Mucosa of gallbladder (tissue), 1 donor: ENCODE measurements around the gene A4GNT. TPM values are rescaled to one million over a fixed set of nuclear protein-coding genes. Genes with fewer than 3 reads are reported as not detected.
A peak's percentile ranks its signal among the peaks of the same experiment; 100 is the strongest.
"Not testable (repeated sequence)": the region's sequence is repeated elsewhere in the genome, so short reads cannot be mapped to it uniquely, and the experiment has no call there.

ENCODE experiments used
- DNase-seq: peaks from one replicate; pipeline ENCODE4 v3.0.0-alpha.2; 2020; ENCODE audit warnings: low spot score
- total RNA-seq: library from RNA; stranded (reverse); gene quantifications from one replicate; pipeline ENCODE4 v1.2.1, GENCODE V29; 2021
- donor health status: DM: no; HTN: no; CAD: no.

The A4GNT gene
- total RNA-seq, 1 donor from 2014 or later = not detected

DNA sequence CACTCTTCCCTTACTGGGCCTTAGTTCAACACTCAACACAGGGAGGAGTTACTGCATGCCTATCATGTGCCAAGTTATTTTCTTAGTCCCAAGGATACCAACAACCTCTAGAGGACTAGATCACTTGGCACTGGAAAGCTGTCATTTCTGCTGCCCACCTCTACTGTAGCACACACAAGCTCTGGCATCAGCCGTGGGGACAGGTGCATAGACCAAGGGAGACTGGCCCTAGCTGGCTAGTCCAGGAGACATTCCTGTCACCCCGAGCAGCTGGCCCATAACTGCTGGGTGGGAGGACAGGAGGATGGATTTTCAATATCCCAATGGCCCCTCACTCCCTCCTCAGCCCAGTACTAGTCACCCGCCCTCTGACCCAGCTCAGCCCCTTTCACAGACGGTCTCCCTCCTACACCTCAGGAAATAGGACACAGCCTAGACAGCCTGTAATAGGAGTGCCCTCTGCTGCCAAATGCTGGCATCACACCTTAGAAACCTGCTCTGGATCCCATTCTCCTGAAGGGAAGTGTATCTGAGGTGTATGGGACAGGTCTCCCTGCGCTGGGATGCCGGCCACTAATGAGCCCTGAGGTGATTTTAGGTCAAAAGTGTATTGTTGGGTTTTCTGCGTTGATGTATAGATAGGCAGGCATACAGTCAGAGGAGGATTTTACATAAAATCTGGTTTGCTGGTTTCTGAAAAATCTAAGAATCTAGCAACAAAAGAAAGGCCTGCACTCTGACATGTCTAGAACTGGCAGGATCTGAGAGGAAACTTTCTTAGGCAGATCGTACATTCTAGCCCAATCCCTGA lies 13.4 kb downstream of the A4GNT start:
- DNase-seq = peak; percentile 71

DNA sequence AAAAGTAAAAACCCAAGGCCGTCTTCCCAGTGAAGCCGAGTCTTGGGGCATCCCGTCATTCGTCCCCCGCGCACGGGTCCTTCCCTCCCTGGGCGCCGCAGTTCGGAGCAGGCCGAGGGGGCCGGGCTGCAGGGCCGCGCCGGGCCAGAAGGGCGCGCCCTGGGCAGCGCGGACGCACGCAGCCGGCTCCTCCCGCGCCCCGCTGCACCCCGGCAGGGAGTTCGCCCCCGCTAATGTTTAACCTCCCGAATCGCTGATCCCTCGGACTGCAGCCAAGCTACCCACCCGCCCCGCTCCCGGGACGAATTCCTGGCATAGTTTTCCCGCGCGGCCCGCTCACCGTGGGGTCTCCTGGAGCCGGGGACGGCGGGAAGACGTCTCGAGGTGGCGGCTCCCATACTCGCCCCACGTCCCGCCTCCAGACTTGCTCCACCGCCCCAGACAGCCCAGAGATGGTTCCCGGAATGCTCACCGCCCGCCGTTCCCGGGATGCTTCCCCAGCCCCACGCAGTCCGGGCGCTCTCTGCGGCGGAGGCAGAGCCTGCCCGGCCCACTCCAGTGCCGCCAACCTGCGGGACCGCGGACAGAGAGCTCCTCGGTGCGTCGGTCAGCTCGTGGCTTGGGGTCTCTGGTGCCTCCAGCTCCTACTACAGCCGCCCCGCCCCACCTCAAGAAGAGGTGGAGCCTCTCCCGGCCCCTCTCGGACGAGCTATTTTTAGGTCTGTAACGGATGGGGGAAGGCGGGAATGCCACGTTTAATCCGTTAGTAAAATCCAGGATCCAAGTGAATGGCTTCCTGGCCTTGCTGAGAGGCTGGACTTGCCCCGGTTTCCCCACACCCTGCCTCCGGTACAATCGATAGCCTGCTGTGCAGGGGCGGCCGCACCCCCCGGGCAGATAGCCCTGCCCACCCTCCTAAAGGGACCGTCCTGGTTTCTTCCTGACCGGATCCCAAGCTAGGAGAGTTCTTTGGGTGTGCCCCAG lies 16.9 kb downstream of the A4GNT start, which contains the start of gene DZIP1L:
Gene DZIP1L (minus strand): TSS at position 621 of the 984 bp plus-strand sequence. CDS start 11,637 bp downstream, outside the sequence.
- DNase-seq = peak; percentile 30

DNA sequence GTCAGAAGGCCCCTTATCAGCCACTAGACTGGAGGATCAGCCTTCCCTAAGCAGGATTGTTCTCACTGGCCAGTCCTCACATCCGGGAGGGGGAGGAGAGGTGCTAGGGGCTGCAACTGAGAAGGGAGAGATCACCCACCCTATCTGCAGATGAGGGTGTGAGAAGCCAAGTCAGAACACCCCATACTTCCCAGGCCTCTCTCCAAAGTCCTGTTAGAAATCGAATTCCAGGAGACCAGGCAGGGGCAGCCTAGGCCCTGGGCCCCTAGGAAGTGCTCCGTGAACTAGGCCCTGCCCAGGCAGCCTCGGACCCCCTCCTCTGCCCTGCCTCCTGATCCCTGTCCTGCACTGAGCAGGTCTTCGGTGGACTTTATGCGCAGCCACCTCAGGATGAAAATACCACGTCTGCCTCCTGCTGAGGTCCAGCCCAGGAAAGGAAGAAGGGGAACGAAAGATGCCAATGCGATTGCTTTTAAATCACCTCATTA lies 17.7 kb downstream of the A4GNT start:
- no peak for DNase-seq

DNA sequence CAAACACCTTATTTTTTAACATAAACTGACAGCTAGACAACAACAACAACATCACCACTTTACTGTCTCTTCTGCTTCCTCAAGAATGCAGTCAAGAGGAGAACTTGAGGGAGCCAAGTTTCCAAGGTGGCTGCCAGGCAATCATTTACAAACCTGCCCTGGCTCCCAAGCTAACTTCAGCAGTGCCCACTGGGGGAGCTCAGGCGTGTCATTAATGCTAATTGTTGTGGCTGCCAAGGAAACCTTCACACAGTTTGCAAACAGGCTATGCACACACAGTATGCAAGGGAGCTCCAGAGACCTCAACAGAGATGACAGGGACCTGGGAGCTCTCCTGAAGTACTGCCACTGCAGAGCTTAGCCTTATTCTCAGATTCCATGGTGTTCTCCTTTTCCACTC lies 18.9 kb downstream of the A4GNT start:
- DNase-seq = peak; percentile 43

DNA sequence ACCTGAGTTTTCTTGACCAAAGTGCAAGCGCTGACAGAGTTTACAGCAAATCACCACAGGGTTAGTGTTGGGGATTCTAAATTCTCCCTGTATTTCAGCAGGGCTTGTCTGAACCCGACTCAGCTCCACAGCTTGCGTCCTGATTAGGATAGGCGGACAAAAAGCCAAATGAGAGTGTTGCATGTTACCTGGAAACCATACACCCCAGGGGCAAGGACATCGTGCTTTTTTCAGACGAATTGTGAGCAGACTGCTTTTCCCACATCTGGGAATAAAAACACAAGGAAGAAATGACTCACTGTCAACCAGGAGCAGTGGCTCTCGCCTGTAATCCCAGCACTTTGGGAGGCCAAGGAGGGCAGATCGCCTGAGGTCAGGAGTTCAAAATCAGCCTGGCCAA lies 19.8 kb downstream of the A4GNT start:
- DNase-seq = no peak

DNA sequence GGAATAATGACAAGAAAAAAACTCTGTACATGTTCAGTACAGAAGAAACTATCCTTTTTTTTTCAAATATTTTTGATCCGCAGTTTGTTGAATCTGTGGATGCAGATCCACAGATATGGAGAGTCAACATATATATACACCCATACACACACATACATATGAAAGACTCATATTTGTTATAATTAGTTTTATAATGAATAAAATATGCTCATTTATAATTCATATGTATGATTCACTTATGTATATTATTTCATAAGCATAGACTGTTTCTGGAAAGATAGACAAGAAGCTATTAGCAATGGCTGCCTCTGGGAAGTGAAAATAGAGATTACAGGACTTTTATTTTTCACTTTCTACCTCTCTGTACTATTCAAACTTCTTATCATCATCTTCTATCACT lies 26.6 kb downstream of the A4GNT start:
- no peak for DNase-seq

DNA sequence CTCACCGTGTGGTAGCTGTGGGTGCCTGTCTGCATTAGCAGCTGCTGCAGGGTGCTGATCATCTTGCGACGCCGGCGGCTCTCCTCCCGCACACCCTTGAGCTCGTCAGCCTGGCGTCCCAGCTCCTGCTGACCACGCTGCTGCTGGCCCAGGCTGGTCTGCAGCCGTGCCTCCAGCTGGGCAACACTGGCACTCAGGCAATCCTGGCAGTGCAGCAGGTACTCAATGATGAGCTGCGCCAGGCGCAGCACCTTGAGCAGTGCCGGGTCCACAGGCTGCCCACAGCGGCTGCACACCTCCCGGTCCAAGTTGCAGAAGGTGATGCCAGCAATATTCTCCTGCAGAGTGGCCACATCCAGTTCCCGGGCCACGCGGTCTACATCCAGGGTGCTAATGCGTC lies 28.7 kb downstream of the A4GNT start:
- no peak for DNase-seq

DNA sequence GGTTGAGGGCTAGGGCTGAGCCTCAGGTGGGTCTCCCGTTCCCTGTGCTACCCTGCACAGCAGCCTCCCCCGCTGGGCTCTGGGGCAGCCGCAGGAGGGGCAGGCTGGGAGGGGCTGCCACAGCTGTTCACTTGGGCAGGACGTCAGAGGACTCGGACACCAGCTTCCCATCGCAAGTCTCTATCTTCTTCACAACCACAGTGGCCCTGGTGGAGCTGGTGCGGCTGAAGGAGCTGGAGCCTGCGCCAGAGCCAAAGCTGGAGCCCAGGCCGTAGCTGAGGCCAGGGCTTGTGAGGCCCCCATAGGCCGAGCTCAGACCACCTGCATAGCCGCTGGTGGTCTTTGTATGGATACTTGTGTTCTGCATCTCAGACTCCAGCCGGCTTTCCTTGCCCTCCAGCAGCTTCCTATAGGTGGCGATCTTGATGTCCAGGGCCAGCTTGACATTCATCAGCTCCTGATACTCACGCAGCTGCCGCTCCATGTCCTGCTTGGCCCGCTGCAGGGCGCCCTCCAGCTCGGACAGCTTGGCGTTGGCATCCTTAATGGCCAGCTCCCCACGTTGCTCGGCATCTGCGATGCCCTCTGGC lies 30.7 kb downstream of the A4GNT start:
- DNase-seq = not testable (repeated sequence)

DNA sequence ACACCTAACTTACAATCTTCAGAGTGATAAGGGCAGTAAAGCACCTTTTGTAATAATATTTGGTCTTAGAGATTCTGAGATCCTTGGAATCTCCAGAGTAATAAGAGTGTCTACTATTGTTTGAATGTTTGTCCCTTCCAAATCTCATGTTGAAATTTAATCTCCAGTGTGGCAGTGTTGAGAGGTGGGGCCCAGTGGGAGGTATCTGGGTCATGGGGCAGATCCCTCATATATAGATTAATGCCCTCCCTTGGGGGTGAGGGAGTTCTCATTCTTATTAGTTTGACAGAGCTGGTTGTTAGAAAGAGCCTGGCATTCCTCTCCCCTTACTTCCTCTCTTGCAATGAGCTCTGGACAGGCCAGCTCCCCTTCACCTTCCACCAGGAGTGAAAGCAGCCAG lies 32.8 kb downstream of the A4GNT start:
- no peak for DNase-seq

DNA sequence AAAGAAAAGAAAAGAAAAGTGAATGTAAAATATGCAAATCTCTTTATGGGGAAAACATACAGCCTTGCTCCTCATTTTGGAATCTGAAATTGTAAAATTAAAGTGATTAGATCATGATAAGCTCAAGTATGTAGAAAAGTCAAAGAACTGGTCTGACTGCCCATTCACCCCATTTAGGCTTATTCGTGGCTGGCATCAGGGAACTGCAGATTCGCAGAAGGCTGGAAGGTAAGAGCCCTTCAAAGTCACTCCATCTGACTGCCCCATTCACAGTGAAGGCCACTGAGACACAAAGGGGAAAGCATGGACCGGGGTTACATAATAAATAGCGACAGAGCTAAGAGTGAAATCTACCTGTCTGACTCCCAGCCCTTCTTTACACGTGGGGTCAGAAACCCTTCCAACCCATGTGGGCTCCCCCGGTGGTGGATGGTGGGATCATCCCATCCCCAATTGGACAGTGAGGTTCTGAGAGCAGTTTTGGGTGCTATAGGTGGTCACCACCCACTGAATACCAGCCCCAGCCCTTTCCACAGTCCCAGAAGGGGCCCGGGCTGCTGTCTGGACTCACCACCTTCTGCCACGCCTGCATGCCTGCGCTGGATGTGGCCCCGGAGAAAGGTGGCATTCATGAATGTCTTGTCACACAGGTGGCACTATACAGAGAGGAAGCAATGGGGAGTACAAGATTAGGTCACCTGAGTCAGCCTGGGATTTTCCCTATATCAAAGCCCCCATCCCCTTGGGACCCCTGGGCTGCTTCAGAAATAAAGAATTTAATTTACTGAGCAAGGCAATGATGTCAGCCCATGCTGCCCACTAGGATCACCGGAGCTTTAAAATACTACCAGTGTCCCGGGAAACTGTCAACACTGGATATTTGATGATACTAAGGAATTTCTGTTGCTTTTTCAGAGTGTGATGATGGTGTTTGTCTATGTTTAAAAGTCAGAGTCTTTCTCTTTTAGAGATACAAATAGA lies 34.7 kb downstream of the A4GNT start:
- DNase-seq = no peak

DNA sequence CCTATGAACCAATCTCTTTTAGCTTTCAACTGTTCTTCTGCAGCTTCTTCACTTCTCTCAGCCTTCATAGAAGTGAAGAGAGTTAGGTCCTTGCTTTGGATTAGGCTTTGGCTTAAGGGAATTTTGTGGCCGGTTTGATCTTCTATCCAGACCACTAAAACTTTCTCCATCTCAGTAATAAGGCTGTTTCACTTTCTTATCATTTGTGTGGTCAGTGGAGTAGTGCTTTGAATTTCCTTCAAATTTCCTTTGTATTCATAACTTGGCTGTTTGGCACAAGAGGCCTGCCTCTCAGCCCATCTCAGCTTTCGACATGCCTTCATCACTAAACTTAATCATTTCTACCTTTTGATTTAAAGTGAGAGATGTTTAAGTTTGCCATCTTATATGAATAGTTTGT lies 38.5 kb downstream of the A4GNT start:
- DNase-seq = no peak

DNA sequence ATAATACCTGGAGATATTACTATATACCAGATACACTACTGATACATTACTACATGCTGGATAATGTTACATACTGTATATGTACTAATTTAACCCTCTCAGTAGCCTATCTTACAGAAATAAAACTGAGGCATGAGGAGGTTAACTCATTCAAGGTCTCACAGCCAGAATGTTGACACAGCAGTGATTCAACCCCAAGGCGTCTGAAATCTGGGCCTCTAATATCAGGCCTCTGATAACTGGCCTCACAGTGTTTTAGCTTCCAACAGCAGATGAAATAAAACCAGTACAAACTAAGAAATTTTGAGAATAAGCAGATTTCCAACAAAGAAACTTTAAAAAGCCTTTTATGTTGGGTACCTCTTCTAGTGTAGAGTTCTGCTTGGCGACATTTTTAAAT lies 40.2 kb downstream of the A4GNT start:
- no peak for DNase-seq

DNA sequence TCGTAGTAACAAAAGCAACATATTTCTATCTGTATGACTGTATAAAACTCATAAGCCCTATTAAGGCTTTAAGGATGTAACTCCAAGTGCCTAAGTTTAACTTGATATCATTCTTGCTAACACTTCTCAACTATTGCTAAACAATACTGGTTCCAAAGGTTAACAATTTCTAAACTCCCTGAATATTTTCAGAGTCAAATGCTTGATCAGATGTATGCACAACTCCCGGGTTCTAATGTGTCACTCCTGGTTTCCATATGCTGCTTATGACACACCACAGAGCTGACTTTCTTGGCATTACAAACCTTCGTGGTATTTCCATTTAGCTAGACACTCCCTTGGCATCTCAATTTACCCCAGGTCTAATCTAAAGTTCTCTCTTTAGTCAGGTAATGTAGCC lies 43.1 kb downstream of the A4GNT start:
- DNase-seq = no peak

DNA sequence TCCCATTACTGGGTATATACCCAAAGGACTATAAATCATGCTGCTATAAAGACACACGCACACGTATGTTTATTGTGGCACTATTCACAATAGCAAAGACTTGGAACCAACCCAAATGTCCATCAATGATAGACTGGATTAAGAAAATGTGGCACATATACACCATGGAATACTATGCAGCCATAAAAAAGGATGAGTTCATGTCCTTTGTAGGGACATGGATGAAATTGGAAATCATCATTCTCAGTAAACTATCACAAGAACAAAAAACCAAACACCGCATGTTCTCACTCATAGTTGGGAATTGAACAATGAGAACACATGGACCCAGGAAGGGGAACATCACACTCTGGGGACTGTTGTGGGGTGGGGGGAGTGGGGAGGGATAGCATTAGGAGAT lies 46.4 kb downstream of the A4GNT start:
- not testable (repeated sequence) for DNase-seq

DNA sequence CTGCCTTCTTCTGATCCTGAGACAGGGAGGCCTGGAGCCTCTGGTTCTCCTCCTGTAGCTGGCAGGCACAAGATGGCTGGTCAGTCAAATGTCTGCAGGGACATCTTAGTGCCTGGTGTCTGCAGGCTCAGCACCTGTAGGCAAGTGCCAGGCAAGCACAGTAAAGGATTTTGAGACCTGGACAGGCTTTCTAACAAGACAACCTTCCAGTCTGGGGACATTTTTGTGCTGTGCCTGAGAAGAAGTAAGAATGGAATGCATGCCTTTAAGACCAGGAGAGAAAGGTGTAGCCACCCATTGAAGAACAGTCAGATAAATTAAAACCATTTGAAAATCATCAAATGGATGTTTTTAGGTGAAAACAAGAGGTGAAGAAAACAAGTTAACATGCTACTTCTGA lies 48.0 kb downstream of the A4GNT start:
- no peak for DNase-seq

DNA sequence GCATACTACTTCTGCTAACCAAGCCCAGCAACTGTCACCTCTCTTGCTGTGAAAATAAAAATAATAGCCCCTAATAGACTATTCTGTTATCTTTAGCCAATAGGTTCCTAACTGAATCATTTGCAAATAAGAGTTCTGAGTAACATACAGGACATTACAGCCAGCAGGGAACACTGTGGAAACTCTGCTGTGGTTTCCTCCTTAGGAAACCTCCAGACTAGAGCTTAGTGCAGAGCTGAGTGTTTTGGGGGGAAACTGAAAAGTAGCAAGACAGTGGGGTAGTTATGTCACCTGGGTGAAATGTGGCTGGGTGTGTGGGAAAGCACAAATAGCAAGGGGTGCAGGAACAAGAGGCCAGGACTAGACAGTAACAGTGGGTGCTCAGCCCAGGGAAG lies 49.2 kb downstream of the A4GNT start:
- no peak for DNase-seq

DNA sequence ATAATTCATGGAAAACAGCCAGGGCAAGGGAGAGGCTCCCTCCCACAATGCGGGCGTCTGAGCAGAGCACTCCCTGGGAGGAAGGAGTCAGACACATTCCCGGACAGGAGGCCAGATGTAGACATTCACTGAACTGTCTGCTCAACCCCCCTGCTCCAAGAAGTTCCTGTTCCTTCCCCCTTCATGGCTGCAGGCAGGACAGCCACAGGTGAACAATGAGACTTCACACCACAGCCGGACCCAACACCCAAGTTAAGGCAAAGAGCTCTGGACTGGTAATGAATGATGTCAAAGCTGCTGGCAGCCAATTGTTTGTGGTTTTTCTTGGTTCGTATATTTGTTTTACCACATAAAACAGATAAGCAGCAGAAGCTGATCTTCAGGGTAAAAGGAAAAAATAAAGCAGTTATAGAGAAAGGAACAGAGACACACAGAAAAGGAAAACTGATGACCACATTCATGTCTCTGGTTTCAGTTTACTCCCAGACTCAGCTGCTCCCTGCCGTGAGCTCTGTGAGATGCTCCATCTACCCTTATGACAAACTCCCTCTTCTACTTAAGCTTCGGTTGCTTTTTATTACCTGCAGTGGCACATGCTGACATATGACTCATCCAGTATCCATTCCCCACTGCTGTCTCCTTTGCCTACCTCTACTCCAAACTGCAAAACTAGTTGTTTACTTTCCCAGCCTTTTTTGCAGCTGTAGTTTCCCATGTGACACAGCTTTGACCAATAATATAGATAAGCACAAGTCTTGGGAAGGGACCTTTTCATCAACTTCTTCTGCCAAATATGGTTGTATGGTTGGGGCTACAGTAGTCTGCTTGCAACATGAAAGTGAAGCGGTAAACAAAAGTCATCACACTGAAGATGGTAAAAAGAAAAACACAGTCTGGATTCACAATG lies 49.9 kb downstream of the A4GNT start:
- DNase-seq = peak; percentile 28

DNA sequence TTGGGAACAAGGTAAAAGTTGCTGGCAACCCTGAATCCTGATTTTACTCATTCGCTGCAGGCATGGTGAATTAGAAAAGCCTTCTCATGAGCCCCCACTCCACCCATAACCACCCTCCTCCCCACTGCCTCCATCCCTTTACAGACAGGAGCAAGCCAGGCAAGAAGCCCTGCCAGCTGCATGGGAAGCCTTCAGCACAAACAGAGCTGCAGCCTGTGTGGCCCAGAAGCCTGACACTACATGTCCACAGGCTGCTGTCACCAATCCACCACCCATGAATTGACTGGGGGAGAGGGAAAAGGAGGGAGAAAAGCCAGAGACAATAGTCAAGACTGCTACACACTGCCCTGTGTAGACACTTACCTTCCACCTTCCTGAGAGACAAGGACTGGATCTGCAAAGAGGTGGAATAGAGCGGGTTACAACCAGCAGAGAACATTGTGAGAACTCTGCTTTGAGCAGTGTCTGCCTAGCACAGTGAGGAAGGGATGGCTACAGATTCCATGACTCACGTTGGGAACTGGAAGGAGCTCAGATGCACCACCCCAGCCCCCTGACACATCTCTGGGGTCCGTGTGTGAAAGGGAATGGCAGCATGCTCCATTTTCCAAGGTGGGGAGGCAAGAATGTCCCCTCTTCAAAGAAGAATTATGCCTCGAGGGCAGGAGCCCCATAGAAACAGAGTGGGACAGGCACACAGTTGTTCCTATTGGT lies 50.7 kb downstream of the A4GNT start:
- DNase-seq = no peak

DNA sequence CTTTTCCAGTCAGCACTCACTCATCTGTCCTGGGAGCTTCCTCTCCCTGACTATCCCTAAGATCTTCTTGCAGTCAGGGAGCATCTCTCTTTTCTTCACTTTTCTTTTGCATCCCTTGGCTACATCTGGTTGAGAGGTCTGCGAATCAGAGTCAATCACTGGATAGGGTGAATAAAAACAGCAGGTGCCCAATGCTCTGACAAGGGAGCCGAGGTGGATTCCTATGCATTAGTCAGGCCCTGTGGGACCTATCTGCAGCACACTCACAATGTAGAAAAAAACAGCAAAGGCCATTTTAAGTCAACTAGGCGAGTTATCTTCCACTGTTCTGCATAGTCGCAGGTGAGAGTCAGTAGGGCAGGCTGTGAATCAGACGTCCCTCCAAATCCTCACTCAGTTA lies 52.3 kb downstream of the A4GNT start:
- no peak for DNase-seq
